Duodenal mucosa (tissue), 2 donors: Measurements from ENCODE around the gene CRB1.
"Not testable (repeated sequence)": the region's sequence is repeated elsewhere in the genome, so short reads cannot be mapped to it uniquely, and the experiment has no call there.

ENCODE experiments used
- H3K27ac ChIP-seq: one replicate; pipeline ENCODE4 v1.7.0; 2013; ENCODE audit warnings: low read depth, low read length
- H3K27me3 ChIP-seq, 2 donors: one replicate each; pipeline ENCODE4 v1.7.0; 2013; ENCODE audit warnings: low read length in 2 of 2, control low read depth in 1 of 2; ENCODE audit not compliant: insufficient read depth in 2 of 2, control insufficient read depth in 1 of 2
- H3K36me3 ChIP-seq, 2 donors: one replicate each; pipeline ENCODE4 v1.7.0; 2013; ENCODE audit warnings: low read length in 2 of 2, control low read depth in 1 of 2; ENCODE audit not compliant: insufficient read depth in 2 of 2, control insufficient read depth in 1 of 2
- H3K4me1 ChIP-seq, 2 donors: one replicate each; pipeline ENCODE4 v1.7.0; 2013; ENCODE audit warnings: low read length in 2 of 2, control low read depth in 1 of 2; ENCODE audit not compliant: insufficient read depth in 2 of 2, control insufficient read depth in 1 of 2
- H3K4me3 ChIP-seq, 2 donors: one replicate each; pipeline ENCODE4 v1.7.0; 2013; ENCODE audit warnings: low read length in 2 of 2, low read depth in 1 of 2
- H3K9ac ChIP-seq, 2 donors: one replicate each; pipeline ENCODE4 v1.7.0; 2013; ENCODE audit warnings: low read length in 2 of 2, low read depth in 1 of 2
- H3K9me3 ChIP-seq, 2 donors: one replicate each; pipeline ENCODE4 v1.7.0; 2013; ENCODE audit warnings: low read length in 2 of 2, control low read depth in 1 of 2; ENCODE audit not compliant: control insufficient read depth in 1 of 2

CRB1 gene

DNA sequence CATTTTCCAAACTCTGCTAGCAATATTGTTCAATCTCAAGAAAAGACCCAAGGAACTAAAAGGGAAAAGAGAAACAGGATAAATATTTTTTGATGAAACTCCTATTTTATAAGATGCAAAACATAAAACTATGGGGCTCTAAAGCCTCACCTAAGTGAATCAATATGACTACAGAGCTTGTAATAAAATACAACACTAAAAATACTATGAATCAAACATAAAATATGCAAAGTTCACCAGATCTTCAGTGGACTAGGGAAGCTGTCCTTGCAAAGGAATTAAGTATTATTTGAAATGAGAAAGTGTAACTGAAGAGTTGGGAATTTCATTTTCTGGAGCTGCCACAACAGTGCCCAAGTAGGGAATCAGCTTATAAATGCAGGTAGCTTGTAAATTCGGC is 124.5 kb downstream of the CRB1 start:
- Histone ChIP-seq H3K27ac (no peak overlapping the region), H3K4me3 (no peak overlapping the region), H3K9me3 (no peaks in the 10 kb centered on the region), H3K36me3 (no peaks in the 10 kb centered on the region), H3K9ac (no peak overlapping the region), H3K27me3 (no peaks in the 10 kb centered on the region), H3K4me1 (no peaks in the 10 kb centered on the region)

DNA sequence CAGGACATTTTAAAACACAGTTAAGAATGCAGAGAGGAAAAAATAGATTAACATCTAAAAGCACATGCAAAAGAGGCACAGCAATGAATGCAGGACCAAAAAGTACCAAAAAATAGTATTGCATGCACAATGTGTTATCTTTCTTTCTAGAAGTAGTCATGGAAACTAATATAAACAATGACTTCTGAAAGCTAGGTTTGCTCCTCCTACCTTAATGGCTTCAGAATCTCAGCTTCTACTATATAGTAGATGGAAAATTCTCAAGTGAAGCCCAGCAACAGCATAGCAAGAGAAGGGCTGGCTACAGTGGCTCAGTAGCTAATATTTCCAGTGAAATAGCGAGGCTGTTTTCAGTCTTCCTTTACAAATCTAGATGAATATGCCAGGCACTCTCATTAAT is 125.1 kb downstream of the CRB1 start:
- Histone ChIP-seq H3K4me1 (no peaks in the 10 kb centered on the region), H3K27me3 (no peaks in the 10 kb centered on the region), H3K9ac (no peak overlapping the region), H3K36me3 (no peaks in the 10 kb centered on the region), H3K9me3 (no peaks in the 10 kb centered on the region), H3K27ac (no peak overlapping the region), H3K4me3 (no peak overlapping the region)

DNA sequence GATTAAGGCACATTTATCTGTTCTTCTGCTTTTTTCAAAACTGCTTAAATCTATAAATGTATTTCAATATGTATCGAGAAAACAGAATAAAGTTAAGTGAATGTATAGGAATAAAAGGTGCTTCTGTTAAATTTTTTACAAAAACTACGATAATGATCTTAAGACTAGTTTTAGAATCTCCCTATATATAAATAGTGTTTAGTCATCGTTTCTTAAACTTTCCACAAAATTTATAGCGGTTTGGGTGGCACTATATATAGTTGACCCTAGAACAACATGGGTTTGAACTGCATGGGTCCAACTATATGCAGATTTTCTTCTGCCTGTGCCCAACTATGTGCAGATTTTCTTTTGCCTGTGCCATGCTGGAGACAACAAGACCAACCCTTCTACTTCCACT is 125.7 kb downstream of the CRB1 start:
- H3K4me1 ChIP-seq, result no peaks in the 10 kb centered on the region
- H3K27ac ChIP-seq, result no peak overlapping the region
- no peaks in the 10 kb centered on the region for H3K9me3 ChIP-seq
- H3K4me3 ChIP-seq, result no peak overlapping the region
- no peak overlapping the region for H3K9ac ChIP-seq
- H3K36me3 ChIP-seq, result no peaks in the 10 kb centered on the region
- H3K27me3 ChIP-seq, result no peaks in the 10 kb centered on the region

DNA sequence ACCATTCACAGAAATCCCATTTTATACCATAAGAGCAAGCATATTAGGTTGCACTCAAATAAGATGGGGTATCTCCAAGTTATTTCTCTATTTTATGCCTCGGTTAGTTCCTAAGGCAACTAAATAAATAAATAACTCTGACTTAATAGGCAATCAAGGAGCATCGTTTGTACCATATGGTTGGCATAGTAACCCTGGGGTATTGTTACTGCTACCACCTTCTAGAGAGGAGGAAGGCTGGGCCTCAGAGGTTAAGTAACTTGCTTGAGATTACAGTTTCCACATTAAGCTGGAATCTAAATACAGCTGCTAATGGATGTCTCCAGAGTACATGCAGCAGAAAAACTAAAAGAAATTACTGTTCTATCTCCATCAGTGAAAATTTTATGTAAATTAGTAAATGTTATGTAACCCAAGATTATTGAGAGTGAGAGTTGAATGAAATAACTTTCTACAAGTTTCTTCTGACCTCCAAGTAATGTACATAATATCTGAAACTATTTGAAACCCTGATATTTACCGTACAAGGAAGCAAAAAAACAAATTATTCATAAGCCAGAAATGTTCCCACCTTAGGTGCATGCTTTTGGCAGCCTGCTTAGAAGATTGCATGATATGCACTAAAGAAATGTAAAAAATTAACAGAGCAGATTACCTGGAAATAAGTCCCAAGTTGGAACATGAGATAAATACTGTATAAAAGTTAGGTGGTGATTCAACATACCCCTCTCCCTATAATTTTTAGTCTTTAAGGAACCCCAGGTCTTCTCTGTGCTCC is 127.0 kb downstream of the CRB1 start:
- H3K4me3 ChIP-seq, result no peak overlapping the region
- H3K36me3 ChIP-seq, result no peaks in the 10 kb centered on the region

DNA sequence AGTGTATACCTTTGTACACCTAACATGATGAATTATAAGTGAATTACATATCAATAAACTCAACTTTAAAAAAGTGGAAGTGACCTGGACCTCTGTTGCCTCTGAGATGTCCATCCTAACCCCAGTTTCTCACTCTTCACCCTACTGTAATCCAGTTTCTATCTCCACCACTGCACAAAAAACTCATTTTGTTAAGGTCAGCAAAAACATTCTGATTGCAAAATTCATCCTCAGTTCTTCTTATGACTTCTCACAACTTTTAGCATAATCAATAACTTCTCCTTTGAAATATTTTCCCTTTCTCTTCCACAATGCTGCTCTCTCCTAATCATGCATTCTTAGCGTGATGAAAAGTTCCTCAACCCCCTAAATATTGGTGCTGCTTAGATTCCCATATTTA is 129.8 kb downstream of the CRB1 start:
- Histone ChIP-seq H3K27me3 (no peaks in the 10 kb centered on the region), H3K9ac (no peak overlapping the region), H3K4me3 (no peak overlapping the region), H3K36me3 (no peaks in the 10 kb centered on the region), H3K9me3 (no peaks in the 10 kb centered on the region), H3K4me1 (no peaks in the 10 kb centered on the region), H3K27ac (no peak overlapping the region)

More for the DNA sequence above, 127.0 kb downstream of the CRB1 start:
- no peak overlapping the region for H3K9ac ChIP-seq
- no peaks in the 10 kb centered on the region for H3K4me1 ChIP-seq
- no peak overlapping the region for H3K27ac ChIP-seq
- no peaks in the 10 kb centered on the region for H3K27me3 ChIP-seq
- no peaks in the 10 kb centered on the region for H3K9me3 ChIP-seq

DNA sequence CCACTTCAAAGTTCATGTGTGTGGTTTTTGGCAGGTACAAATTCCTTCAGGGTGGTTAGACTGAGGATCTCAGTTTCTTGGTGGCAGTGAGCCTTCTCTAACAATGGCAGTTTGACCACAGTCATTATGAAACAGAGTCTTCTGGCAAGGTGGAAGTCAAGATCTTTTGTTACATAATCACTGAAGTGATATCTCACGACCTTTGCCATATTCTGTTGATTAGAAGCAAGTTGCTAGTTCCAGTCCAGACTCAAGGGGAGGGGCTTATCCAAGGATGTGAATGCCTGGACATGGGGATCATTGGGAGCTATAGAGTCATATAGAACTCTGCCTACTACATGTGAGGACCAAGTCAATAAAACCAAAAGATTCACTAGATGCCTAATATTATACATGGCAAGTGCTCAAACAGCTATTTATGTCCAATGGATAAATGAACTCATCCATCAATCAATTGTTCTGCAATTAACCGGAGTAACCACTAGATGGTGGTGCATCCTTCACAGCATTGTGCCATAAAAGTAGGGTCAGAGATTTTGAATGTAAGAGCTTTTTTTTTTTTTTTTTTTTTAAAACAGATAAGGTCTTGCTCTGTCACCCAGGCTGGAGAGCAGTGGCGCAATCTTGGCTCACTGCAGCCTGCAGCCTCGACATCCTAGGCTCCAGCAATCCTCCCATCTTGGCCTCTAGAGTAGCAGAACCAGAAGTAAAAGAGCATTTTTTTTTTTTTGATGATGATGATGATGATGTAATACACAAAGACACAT is 131.9 kb downstream of the CRB1 start:
- H3K9ac ChIP-seq, result no peak overlapping the region
- no peaks in the 10 kb centered on the region for H3K9me3 ChIP-seq

DNA sequence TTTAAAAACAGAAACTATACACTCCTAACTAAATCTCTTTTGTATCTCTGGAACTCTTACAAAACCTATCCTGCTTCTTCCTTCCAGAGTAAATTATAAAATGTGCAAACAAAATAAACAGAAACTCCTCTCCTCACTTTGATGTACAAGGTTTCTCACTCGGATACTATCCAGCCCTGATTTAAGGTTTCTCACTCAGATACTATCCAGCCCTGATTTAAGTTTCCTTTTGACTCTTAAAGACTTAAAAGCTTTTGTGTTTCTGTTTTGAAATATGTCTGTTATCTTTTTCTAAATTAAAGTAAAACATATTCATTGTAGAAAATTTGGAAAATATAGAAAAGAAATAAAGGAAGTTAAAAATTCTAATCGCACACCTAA is 132.5 kb downstream of the CRB1 start:
- Histone ChIP-seq H3K9me3 (no peaks in the 10 kb centered on the region), H3K27ac (no peak overlapping the region), H3K9ac (no peak overlapping the region), H3K27me3 (no peaks in the 10 kb centered on the region), H3K4me3 (no peak overlapping the region), H3K4me1 (no peaks in the 10 kb centered on the region), H3K36me3 (no peaks in the 10 kb centered on the region)

More for the DNA sequence above, 131.9 kb downstream of the CRB1 start:
- H3K27me3 ChIP-seq, result no peaks in the 10 kb centered on the region
- H3K36me3 ChIP-seq, result no peaks in the 10 kb centered on the region
- H3K4me3 ChIP-seq, result no peak overlapping the region
- no peaks in the 10 kb centered on the region for H3K4me1 ChIP-seq
- H3K27ac ChIP-seq, result no peak overlapping the region

DNA sequence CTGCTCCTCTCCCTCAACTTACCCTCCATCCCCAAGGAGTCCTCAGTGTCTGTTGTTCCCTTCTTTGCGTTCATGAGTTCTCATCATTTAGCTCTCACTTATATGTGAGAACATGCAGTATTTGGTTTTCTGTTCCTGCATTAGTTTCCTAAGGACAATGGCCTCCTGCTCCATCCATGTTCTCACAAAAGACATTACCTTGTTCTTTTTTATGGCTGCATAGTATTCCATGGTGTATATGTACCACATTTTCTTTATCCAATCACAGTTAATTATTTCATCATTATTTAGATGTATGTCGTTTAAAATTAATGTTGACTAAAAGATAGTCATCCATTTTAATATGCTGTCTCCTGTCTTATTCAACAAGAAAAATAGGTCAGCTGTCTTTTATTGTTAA is 134.1 kb downstream of the CRB1 start:
- H3K4me1 ChIP-seq, result no peaks in the 10 kb centered on the region
- H3K27me3 ChIP-seq, result no peaks in the 10 kb centered on the region
- no peak overlapping the region for H3K9ac ChIP-seq
- H3K9me3 ChIP-seq, result no peaks in the 10 kb centered on the region
- no peaks in the 10 kb centered on the region for H3K36me3 ChIP-seq
- H3K4me3 ChIP-seq, result no peak overlapping the region
- no peak overlapping the region for H3K27ac ChIP-seq

DNA sequence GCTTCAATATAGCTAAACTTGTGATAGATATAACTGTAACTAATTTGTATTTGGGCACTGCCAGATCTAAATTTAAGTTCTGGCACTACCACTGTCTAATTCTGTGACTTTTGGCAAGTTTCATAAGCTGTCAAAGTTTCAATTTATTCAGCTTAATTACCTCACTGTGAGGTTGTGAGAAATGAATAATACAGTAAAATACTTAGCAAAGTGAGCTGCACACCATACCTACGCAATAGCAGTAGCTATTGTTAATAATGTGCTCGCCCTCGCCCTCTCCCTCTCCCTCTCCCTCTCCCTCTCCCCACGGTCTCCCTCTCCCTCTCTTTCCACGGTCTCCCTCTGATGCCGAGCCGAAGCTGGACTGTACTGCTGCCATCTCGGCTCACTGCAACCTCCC is 136.7 kb downstream of the CRB1 start:
- H3K36me3 ChIP-seq, H3K4me3 ChIP-seq, H3K4me1 ChIP-seq, H3K9me3 ChIP-seq, H3K27ac ChIP-seq, H3K27me3 ChIP-seq, H3K9ac ChIP-seq: not testable (repeated sequence)

DNA sequence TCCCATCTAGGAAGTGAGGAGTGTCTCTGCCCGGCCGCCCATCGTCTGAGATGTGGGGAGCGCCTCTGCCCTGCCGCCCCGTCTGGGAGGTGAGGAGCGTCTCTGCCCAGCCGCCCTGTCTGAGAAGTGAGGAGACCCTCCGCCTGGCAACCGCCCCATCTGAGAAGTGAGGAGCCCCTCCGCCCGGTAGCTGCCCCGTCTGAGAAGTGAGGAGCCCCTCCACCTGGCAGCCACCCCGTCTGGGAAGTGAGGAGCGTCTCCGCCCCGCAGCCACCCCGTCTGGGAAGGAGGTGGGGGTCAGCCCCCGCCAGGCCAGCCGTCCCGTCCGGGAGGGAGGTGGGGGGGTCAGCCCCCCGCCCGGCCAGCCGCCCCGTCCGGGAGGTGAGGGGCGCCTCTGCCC is 137.6 kb downstream of the CRB1 start:
- H3K9ac ChIP-seq, H3K9me3 ChIP-seq, H3K4me3 ChIP-seq, H3K4me1 ChIP-seq, H3K27me3 ChIP-seq, H3K36me3 ChIP-seq, H3K27ac ChIP-seq: not testable (repeated sequence)
